Sigmoid colon (tissue), 4 donors: ENCODE data around the gene COX4I1.

Experiments used
- CTCF ChIP-seq, 4 experiments: fragments of 450-650 bp in 3 of 4; fragments of 200-600 bp in 1 of 4; IDR thresholded peaks; one replicate each; pipeline ENCODE4 v1.5.1; 2016 to 2019; ENCODE audit warnings: antibody characterized with exemption in 4 of 4, mild to moderate bottlenecking in 3 of 4, moderate library complexity in 2 of 4
- EP300 ChIP-seq, 4 donors: sonication (generic); formaldehyde crosslinking; IDR thresholded peaks; one replicate each; pipeline ENCODE4 v1.6.1; 2017; ENCODE audit warnings: antibody characterized with exemption in 4 of 4

GRCh38 chr16:85826686-85827247, 27.3 kb downstream of the COX4I1 start:
- TF ChIP-seq CTCF (IDR thresholded peaks at IDR 0.05), result no peak
- TF ChIP-seq EP300 (IDR thresholded peaks at IDR 0.05), result no peak
